Neural cell (in vitro differentiated cells): Measurements from ENCODE around the gene CENPN.

Experiments used
- CTCF ChIP-seq: fragments of 450-650 bp; IDR thresholded peaks from 2 replicates; pipeline ENCODE4 v1.5.1; 2014; ENCODE audit warnings: antibody characterized with exemption, mild to moderate bottlenecking, moderate library complexity; ENCODE audit not compliant: poor library complexity, severe bottlenecking
- POLR2AphosphoS5 ChIP-seq: IDR thresholded peaks from 2 replicates; pipeline ENCODE4 v1.6.1; 2012

- TF ChIP-seq POLR2AphosphoS5 (no peak), CTCF (no peak)
Measured at GRCh38 chr16:80971819-80972218, 35.2 kb upstream of the CENPN start.
